NB4 (cell line): Measurements from ENCODE around the gene C22orf23.

Source experiments
- CTCF ChIP-seq: IDR thresholded peaks from one replicate; pipeline ENCODE4 v1.5.1; 2012; ENCODE audit warnings: low read depth, low read length
- TF ChIP-seq, protein P1 (sequence below): IDR thresholded peaks from 2 replicates; pipeline ENCODE4 v1.6.1; 2011; ENCODE audit warnings: low read depth, low read length

GRCh38 chr22:37968452-37969251, 15.3 kb upstream of the C22orf23 start:
- no peak for TF ChIP-seq CTCF
- TF ChIP-seq, protein P1, sequence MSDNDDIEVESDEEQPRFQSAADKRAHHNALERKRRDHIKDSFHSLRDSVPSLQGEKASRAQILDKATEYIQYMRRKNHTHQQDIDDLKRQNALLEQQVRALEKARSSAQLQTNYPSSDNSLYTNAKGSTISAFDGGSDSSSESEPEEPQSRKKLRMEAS, result no peak
